GM12875 (cell line): ENCODE data around the gene AGTR1.

Source experiments
- H3K4me3 ChIP-seq: one replicate; pipeline ENCODE4 v1.5.1; 2011; ENCODE audit warnings: low read depth, low read length, control low read depth
- CTCF ChIP-seq: IDR thresholded peaks from 2 replicates; pipeline ENCODE4 v1.5.1; 2011; ENCODE audit warnings: low read depth, mild to moderate bottlenecking, control low read depth, inconsistent platforms, low read length, moderate library complexity, borderline replicate concordance; ENCODE audit not compliant: insufficient read depth

The AGTR1 gene

DNA sequence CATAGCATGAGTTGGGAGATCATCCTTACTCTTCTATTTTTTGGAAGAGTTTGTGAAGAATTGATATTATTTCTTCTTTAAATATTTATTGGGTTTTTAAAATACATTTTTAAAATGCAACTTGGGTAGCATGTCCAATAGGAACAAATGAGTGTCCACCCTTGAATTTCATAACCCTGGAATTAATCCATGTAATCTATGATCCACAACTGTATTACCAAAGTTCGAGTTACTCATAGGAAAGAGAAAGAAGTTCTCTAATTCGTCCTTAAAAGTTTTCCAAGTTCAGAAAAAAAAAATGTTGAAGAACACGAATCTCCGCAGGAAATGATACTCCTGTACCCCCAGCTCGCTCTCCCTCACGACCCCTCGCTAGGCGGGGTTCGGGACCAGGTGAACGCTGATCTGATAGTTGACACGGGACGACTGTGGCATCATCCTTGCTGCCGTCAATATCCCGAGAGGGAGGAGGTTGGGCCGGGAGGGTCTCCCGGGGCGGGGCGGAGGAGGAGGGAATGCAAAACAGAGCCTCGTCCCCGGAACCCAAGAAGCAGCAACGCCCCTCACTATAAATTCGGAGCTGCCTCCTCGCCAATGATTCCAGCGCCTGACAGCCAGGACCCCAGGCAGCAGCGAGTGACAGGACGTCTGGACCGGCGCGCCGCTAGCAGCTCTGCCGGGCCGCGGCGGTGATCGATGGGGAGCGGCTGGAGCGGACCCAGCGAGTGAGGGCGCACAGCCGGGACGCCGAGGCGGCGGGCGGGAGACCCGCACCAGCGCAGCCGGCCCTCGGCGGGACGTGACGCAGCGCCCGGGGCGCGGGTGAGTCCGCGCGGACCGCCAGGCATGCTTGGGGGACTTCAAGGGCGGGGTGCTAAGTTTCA lies at the start of gene AGTR1:
TSS of gene AGTR1 (plus strand) at position 598 of the 884 bp plus-strand sequence. CDS start 43,133 bp downstream, outside the sequence.
- TF ChIP-seq CTCF: no peak
- H3K4me3 ChIP-seq: no peak within 1 kb of the TSS

DNA sequence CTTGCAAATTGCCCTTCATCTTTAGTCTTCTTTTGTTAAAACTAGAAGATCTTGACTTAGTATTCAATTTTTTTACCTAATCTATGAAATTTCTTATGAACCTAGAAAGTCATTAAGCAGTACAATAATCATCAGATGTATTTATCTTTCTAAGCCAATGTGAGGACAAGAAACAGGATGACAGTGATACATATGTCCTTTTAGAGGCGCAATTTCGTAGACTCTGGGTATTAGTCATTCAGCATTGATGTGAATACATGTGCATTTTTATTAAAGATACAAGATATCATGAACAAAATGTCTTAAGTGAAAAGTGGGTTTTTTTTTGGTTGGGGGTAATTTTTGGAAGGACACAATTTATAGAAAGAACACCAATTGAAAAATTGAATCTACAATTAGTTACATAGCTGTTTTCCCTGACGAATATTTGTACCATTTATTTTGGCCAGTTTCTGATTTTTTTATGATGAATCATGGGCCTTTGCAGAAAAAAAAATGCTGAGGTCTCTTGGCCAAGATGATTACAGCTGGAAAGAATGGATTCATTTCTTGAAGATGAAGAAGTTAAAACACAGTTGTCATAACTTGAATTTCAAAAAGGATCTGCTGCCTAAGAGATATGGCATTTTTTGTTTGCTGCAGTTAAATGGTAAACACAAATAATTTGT lies 48.9 kb upstream of the AGTR1 start:
- no peak overlapping the region for H3K4me3 ChIP-seq
- no peak for TF ChIP-seq CTCF

DNA sequence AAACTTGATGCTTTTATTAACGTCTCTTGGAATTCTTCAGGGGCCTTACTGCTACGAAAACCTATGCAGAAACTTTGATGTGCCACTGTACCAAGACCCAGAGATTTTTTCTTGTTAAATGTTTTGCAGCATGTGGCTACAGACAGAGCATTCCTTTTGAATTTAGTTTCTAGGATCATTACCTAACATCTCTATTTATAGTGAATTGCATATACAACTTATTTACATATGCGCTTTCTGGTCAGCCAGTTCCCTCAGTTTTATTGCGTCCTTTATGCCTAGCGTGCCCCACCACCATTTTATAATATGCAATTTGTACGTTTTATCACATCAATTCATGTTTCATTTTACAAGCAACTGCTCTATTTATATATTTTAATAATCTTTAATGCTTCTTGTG lies 46.2 kb upstream of the AGTR1 start:
- no peak overlapping the region for H3K4me3 ChIP-seq
- no peak for TF ChIP-seq CTCF

DNA sequence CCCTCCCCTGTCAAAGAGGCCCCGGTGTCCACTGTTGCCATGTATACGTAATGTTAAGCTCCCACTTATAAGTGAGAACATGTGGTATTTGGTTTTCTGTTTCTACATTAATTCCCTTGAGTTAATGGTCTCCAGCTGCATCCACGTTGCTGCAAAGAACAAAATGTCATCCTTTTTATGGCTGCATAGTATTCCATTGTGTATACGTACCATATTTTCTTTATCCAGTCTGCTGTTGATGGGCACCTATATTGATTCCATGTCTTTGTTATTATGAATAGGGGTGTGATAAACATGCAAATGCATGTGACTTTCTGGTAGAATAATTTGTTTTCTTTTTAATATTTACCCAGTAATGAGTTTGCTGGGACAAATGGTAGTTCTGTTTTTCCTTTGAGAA lies 43.3 kb upstream of the AGTR1 start:
- no peak for TF ChIP-seq CTCF

DNA sequence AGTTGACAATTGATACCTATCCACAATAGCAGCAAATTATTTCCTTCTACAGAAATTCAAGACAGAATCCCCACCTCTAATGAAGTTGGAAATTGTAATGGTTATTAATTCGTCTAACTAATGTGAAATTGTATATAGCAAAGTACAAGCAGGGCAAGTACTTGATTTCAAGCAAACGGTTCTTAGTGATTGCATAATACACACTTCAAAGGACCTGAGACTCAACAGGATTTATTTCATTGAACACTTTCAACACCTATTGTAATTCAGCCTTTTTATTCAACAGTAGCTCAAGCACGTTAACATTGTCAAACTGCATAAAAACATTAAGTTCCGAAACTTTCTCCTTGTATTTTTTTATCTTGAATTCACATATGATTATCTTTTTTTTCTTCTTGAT lies 40.2 kb upstream of the AGTR1 start:
- no peak for TF ChIP-seq CTCF
- no peak overlapping the region for H3K4me3 ChIP-seq

More for the DNA sequence above, 43.3 kb upstream of the AGTR1 start:
- no peak overlapping the region for H3K4me3 ChIP-seq

DNA sequence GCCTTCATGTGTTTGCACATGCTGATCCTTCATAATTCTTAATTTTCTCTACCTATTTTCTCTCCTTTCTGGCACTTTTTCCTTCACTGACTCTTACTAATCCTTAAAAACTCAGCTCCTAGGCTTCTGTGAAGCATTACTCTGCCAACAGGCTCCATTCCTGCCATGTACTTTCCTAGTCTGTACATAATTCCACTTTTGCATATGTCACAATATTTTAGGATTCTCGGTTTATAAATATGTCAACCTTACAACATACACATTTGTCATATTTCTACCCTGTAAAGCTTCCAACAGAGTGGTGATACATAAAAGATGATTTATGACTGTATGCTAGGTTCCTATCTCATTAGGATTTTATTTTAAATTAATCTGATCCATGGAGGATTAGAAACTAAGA lies 38.2 kb upstream of the AGTR1 start:
- no peak overlapping the region for H3K4me3 ChIP-seq
- no peak for TF ChIP-seq CTCF

GRCh38 chr3:148680289-148680688 lies 17.4 kb upstream of the AGTR1 start:
- no peak overlapping the region for H3K4me3 ChIP-seq
- no peak for TF ChIP-seq CTCF
